H4 (cell line): ENCODE results near the gene CIRBP. TPM values are rescaled to one million over a fixed set of nuclear protein-coding genes. Genes with fewer than 3 reads are reported as not detected.
"Not testable (repeated sequence)": the region's sequence is repeated elsewhere in the genome, so short reads cannot be mapped to it uniquely, and the experiment has no call there.

Experiments
- DNase-seq: peaks from one replicate; pipeline ENCODE4 v3.0.0-alpha.2; 2015; ENCODE audit warnings: low spot score
- total RNA-seq: library from RNA; depleted of rRNA; stranded (reverse); fragments of >200 nt; shearing (Covaris generic); gene quantifications from 2 replicates; pipeline ENCODE4 v1.2.3, GENCODE V29; 2014

CIRBP gene
- total RNA-seq, 1 experiment from 2014 or later: 197 TPM

DNA sequence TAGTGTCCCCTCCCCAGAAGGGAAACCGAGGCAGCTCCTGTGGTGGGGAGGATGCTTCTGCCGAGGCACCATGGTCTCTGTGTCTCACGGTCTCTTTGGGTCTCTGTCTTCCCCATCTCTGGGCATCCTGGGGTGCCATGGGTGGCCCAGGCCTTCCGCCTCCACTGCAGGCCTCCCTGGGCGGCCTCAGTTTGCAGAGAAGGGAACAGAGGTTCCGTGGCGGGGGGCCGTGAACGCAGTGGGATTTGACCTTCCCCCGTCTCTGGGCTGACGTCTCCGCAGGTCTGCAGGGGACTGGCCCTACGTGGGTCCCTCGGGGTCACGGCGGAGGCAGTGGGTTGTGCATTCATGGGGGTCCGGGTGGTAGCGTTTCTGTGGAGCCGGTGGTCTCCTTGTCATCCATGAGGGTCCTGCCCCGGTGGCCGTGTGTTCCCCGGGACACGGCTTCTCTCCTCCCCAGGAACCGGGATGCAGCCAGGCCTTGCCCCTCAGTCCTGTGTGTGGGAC lies 21.1 kb downstream of the CIRBP start:
- DNase-seq: no peak

GRCh38 chr19:1290703-1291651 lies 21.8 kb downstream of the CIRBP start:
- no peak for DNase-seq

DNA sequence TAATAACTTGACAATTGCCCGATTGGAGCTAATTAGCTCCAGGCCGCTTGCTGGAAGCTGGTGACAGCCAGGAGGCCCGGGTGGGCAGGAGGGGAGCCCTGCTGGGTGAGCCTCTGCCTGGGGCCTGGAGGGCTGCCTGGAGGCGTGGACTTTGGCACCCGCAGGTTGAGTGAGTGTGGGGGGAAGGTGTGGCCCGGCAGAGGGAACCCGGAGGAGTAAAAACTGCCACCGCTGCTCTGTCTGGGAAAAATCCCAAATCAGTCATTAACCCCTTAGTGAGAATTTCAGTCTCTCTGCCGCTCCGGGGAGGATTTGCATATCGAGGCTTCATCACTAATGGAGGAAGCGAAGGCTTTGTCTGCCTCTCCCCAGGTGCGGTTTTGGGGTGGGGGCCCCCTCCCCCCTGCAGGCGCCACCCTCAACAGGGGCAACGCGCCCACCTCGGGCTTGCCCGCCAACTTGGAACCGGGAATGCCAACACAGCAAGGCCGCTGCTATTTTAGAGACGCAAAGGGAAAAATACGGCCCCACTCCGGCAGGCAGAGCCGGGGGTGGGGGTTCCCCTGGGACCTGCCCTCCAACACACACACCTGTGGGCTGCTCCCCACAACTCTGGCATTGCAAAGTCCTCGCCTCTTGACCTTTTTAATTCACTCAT lies 22.8 kb downstream of the CIRBP start:
- no peak for DNase-seq

DNA sequence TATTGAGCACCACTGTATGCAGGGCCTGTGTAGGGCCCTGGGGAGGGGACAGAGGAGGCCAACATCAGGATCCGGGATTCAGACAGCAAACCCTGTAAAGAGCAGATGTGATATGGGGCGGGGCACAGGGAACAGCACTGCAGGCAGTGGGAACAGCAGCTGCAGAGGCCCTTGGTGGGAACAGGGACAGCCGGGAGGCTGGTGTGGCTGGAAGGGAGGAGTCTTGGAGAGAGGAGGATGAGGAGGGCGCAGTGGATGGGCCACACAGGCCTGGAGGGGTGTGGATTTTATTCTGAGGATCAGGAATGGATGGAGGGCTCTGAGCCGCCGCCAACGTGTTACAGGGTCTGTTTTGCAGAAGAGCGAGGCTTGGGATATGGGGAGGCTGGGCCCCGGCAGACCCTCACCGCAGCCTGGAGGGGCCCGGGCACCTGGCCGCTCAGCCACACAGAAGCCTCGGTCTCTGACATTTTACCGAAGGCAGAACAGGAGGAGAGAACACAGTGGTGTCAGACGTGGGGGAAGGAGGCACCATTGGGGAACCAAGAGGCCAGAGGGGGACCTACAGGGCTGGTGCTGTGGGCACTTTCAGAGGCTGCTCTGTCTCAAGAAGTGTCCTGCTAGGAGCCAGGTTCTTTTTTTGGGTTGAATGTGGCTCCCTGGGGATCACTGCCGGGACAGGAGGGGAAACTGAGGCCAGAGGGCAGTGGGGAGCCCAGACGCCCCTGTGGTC lies 23.5 kb downstream of the CIRBP start:
- DNase-seq: no peak

DNA sequence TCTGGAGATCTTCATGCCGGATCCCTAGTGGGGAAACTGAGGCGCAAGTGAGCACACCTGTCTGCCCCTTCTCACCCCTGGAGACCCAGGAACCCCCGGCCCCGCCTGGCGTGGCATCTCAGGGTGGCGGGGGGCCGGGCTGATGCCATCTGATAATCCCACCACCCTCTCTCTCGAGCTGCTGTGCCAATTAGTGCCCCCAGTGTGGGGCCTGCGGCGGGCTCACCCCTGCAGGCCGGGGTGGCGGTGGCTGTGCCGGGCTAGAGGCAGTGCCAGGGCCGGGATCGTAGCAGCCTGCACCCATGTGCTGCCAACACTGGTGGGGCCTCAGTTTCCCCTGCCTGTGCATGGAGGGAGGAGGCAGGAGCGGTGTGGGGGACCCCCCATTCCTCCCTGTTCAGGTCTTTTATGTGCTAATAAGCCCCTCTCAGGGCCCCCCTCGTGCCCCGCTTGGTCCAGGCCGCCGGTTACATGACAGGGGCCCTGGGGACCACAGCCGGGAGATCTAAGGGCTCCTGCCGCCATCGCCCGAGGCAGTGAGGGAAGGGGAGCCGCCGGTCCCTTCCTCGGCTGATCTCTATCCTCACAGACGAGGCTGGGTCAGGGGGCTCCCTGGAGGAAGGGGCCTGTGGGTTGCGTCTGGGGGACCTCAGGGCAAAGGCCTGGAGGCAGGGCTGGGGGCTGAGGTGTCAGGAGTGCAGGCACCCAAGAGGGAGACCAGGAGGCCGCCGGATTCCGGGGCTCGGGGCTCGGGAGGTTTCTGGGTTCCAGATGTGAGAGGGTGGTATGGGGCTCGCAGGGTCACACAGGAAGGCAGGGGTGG lies 24.9 kb downstream of the CIRBP start:
- no peak for DNase-seq

DNA sequence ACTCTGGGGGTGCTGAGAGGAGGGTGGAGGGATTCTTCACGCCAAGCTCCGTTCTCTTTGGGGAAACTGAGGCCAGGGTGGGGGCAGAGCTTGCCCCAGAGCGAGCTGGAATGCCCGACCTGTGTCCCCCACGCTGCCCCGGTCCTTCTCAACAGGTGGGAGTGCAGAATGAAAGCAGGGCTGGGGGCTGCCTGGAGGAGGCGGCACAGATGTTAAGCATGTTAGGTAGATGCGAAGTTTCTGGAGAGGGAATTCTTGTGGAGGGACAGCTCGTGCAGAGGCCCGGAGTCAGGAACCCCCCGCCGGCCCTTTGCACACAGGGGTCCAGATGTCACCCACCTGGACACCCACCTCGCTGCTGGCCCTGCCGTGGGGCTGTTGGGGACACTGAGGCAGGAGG lies 25.6 kb downstream of the CIRBP start:
- no peak for DNase-seq

DNA sequence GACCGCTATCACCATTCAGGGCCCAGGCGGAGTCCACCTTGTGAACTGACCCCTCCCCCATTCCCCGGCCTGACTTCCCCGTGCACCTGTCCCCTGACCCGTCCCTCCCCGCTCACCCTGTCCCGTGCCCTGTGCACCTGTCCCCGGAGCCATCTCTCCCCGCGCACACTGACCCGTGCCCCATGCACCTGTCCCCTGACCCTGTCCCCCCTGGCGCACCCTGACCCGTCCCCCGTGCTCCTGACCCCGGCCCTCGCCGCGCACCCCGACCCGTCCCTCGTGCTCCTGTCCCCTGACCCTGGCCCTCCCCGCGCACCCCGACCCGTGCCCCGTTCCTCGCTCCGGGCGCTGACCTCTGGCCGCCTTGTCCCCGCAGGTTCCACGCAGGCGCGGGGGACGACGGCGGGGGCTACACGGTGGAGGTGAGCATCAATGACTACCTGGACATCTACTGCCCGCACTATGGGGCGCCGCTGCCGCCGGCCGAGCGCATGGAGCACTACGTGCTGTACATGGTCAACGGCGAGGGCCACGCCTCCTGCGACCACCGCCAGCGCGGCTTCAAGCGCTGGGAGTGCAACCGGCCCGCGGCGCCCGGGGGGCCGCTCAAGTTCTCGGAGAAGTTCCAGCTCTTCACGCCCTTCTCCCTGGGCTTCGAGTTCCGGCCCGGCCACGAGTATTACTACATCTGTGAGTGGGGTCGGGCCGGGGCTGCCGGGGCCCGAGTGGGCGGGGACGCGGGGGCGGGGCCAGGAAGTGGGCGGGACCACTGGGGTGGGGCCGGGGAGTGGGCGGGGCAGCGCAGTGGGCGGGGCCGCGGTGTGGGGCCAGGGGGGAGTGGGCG lies 26.3 kb downstream of the CIRBP start:
- no peak for DNase-seq

DNA sequence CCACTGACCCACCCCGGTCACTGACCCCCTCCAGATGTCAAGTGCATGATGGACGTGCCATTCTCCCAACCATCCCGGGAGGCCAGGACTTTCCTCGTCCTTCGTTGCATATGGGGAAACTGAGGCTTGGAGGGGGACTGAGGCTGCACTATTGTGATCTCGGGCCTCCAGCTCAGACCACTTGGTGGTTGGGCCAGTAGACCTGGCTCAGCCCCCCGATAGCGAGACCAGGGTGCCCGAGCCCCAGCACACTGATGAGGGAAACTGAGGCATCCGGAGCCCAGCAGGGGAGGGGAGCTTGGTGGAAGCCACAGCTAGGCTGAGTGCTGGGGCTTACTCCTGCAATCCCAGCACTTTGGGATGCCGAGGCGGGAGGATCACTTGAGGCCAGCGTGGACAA lies 26.9 kb downstream of the CIRBP start:
- DNase-seq: no peak

DNA sequence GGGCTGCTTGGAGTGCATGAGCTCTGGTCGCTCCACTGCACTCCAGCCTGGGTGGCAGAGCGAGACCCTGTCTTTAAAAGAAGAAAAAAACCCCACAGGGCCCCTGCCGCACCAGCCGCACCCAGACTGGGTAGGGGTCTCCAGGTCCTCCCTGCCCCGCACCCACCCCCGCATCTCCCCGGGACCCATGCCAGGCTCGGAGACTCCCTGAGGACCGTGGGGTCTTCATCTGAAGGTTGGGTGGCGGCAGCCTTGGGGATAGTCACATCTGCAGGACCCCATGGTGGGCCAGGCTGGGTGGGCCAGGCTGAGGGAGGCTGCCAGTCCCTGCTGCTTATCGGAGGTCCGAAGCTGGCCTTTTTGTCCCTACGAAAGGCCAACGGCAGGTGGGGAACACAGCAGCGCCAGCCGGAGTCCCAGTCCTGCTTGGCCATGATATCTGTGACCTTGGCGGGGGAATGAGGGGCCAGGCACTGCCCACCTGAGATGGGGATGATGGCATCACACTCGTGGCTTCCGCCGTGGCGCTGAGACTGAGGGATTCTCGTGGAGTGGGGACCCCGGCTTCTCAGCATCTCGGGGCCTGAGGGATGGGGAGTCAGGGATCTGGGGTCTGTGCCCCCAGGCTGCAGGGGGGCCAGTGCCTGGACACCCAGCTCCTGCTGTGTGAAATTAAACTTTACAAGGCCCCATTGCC lies 27.6 kb downstream of the CIRBP start:
- no peak for DNase-seq

DNA sequence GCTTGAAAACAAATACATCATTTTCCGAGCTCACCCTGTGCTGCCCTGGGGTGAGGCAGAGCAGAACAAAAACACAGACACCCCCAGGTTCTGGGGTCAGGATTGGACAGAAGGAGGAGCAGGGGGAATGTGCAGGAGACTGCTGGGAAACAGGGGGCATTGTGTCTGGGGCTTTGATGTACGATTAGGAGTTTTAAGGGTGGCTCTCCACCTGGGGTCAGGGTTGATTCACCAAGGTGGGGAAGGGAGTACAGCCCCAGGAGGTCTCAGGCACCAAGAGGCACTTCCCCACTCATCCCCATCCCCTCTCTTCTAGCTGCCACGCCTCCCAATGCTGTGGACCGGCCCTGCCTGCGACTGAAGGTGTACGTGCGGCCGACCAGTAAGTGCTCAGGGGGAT lies 29.1 kb downstream of the CIRBP start:
- no peak for DNase-seq

DNA sequence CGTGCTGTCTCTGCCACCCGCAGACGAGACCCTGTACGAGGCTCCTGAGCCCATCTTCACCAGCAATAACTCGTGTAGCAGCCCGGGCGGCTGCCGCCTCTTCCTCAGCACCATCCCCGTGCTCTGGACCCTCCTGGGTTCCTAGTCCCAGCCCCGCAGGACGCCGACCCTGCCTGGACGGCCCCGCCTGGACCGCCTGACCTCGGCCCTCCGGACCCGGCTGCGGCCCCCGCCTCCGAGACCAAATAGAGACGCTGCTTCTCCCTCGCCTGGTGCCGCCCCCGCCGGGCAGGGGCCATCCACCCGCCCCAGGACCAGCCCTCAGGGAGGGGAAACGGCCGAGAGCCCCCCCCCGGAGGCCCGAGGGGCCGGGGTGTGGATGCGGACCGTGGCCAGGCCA lies 30.7 kb downstream of the CIRBP start:
- no peak for DNase-seq

GRCh38 chr19:1300744-1301490 lies 31.8 kb downstream of the CIRBP start:
- DNase-seq: no peak

DNA sequence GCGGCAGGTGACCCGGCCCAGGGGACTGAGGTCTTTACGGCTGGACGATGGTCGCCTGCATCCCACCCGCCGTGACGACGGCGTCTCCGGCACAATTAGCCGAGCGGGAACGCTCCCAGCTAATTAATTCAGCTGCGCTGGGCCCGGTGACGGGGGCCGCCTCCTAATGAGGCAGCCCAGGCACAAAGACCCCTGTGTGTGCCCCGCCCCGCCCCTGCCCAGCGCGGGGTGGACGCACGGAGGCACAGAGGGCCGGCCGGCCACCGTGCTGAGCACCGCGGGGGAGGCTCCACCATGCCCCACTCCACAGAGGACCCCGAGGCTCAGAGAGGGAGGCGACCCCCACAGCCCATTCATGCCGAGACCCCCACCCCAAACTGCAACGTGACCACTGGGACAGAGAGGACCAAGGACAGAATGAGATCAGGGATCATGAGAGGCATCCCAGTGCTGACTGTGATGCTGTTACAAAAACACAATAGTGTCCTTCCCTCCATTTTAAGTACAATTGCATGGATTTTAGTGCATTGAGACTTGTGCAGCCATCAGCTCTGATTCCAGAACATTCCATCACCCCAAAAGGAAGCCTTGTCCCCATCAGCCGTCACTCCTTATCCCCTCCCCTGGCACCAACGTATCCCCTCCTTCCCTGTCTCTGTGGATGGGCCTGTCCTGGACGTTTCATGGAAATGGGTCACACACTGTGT lies 33.6 kb downstream of the CIRBP start:
- no peak for DNase-seq

- no peak for DNase-seq
These were observed 35.2 kb downstream of the CIRBP start for GRCh38 chr19:1304197-1304924.

- not testable (repeated sequence) for DNase-seq
These were observed 36.2 kb downstream of the CIRBP start for GRCh38 chr19:1305354-1305753.

GRCh38 chr19:1307320-1307719 lies 38.2 kb downstream of the CIRBP start:
- no peak for DNase-seq

GRCh38 chr19:1307755-1308303 lies 38.7 kb downstream of the CIRBP start:
- DNase-seq: no peak
